OCI-LY1 (cell line): Measurements from ENCODE around the gene SPACA1.

Experiments
- CTCF ChIP-seq: fragments of 200-600 bp; sonication (generic), shearing (Covaris generic); IDR thresholded peaks from 2 replicates; pipeline ENCODE4 v1.5.1; 2017; ENCODE audit warnings: mild to moderate bottlenecking, antibody characterized with exemption, low read length, moderate library complexity, mixed read lengths
- EZH2 ChIP-seq: fragments of 200-600 bp; sonication (generic), shearing (Covaris generic); IDR thresholded peaks from 2 replicates; pipeline ENCODE4 v1.8.0; 2017; ENCODE audit warnings: borderline replicate concordance, mixed run types, mild to moderate bottlenecking, antibody characterized with exemption, low read length, moderate library complexity, mixed read lengths

GRCh38 chr6:88048578-88048977 is 937 bp downstream of the SPACA1 start:
- TF ChIP-seq CTCF (no peak), EZH2 (no peak)
